ENCODE measurements around the gene KIFBP.
"Not testable (repeated sequence)": the region's sequence is repeated elsewhere in the genome, so short reads cannot be mapped to it uniquely, and the experiment has no call there.

The KIFBP gene, protein sequence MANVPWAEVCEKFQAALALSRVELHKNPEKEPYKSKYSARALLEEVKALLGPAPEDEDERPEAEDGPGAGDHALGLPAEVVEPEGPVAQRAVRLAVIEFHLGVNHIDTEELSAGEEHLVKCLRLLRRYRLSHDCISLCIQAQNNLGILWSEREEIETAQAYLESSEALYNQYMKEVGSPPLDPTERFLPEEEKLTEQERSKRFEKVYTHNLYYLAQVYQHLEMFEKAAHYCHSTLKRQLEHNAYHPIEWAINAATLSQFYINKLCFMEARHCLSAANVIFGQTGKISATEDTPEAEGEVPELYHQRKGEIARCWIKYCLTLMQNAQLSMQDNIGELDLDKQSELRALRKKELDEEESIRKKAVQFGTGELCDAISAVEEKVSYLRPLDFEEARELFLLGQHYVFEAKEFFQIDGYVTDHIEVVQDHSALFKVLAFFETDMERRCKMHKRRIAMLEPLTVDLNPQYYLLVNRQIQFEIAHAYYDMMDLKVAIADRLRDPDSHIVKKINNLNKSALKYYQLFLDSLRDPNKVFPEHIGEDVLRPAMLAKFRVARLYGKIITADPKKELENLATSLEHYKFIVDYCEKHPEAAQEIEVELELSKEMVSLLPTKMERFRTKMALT

GRCh38 chr10:68988530-68989316 is at the start of gene KIFBP:
TSS of gene KIFBP (plus strand) at chr10:68988803. CDS start at chr10:68988833, 30 bp downstream.
- Histone ChIP-seq H3K27me3 (ENCODE audit: control insufficient read depth in 5 of 5, insufficient read depth in 4 of 5, low read length in 5 of 5) (no peaks in the 10 kb centered on the region), H3K9ac (ENCODE audit: low read length in 5 of 5) (peak within 1 kb of the TSS; percentile 82 to 97 (median 89)), H3K27ac (ENCODE audit: low read depth, low read length) (peak within 1 kb of the TSS; percentile 73), H3K4me3 (ENCODE audit: low read depth in 1 of 5, low read length in 5 of 5) (peak within 1 kb of the TSS; percentile 95 to 99 (median 97)), H3K9me3 (ENCODE audit: control insufficient read depth in 5 of 5, low read length in 5 of 5) (no peaks in the 10 kb centered on the region), H3K4me1 (ENCODE audit: control insufficient read depth in 5 of 5, insufficient read depth in 5 of 5, low read length in 5 of 5) (peaks cover 5 to 52% (median 45%) of the 10 kb centered on the region in 5 donors), H3K36me3 (ENCODE audit: control insufficient read depth in 5 of 5, insufficient read depth in 5 of 5, low read length in 5 of 5) (peaks cover 2 to 11% (median 6%) of the 10 kb centered on the region in 5 donors)

GRCh38 chr10:68938884-68939283 is 49.7 kb upstream of the KIFBP start:
- H3K9me3 ChIP-seq (ENCODE audit: control insufficient read depth in 5 of 5, low read length in 5 of 5) = no peaks in the 10 kb centered on the region
- H3K27me3 ChIP-seq (ENCODE audit: control insufficient read depth in 5 of 5, insufficient read depth in 4 of 5, low read length in 5 of 5) = no peaks in the 10 kb centered on the region
- no peak overlapping the region for H3K4me3 ChIP-seq (ENCODE audit: low read depth in 1 of 5, low read length in 5 of 5)
- no peaks in the 10 kb centered on the region for H3K4me1 ChIP-seq (ENCODE audit: control insufficient read depth in 5 of 5, insufficient read depth in 5 of 5, low read length in 5 of 5)
- no peak overlapping the region for H3K9ac ChIP-seq (ENCODE audit: low read length in 5 of 5)
- H3K27ac ChIP-seq (ENCODE audit: low read depth, low read length) = no peak overlapping the region
- peaks cover 13 to 64% (median 26%) of the 10 kb centered on the region in 5 donors for H3K36me3 ChIP-seq (ENCODE audit: control insufficient read depth in 5 of 5, insufficient read depth in 5 of 5, low read length in 5 of 5)

GRCh38 chr10:68940917-68941316 is 47.7 kb upstream of the KIFBP start:
- H3K27me3 ChIP-seq (ENCODE audit: control insufficient read depth in 5 of 5, insufficient read depth in 4 of 5, low read length in 5 of 5); H3K4me3 ChIP-seq (ENCODE audit: low read depth in 1 of 5, low read length in 5 of 5); H3K9ac ChIP-seq (ENCODE audit: low read length in 5 of 5); H3K4me1 ChIP-seq (ENCODE audit: control insufficient read depth in 5 of 5, insufficient read depth in 5 of 5, low read length in 5 of 5); H3K27ac ChIP-seq (ENCODE audit: low read depth, low read length); H3K9me3 ChIP-seq (ENCODE audit: control insufficient read depth in 5 of 5, low read length in 5 of 5): not testable (repeated sequence)
- peaks cover 13 to 71% (median 30%) of the 10 kb centered on the region in 5 donors for H3K36me3 ChIP-seq (ENCODE audit: control insufficient read depth in 5 of 5, insufficient read depth in 5 of 5, low read length in 5 of 5)

GRCh38 chr10:68950598-68950997 is 38.0 kb upstream of the KIFBP start:
- Histone ChIP-seq H3K9ac (ENCODE audit: low read length in 5 of 5) (no peak overlapping the region), H3K4me1 (ENCODE audit: control insufficient read depth in 5 of 5, insufficient read depth in 5 of 5, low read length in 5 of 5) (peaks cover 3 to 4% (median 4%) of the 10 kb centered on the region in 5 donors), H3K27me3 (ENCODE audit: control insufficient read depth in 5 of 5, insufficient read depth in 4 of 5, low read length in 5 of 5) (no peaks in the 10 kb centered on the region), H3K9me3 (ENCODE audit: control insufficient read depth in 5 of 5, low read length in 5 of 5) (no peaks in the 10 kb centered on the region), H3K27ac (ENCODE audit: low read depth, low read length) (no peak overlapping the region), H3K4me3 (ENCODE audit: low read depth in 1 of 5, low read length in 5 of 5) (no peak overlapping the region), H3K36me3 (ENCODE audit: control insufficient read depth in 5 of 5, insufficient read depth in 5 of 5, low read length in 5 of 5) (peaks cover 18 to 53% (median 33%) of the 10 kb centered on the region in 5 donors)

GRCh38 chr10:68954904-68955303 is 33.7 kb upstream of the KIFBP start:
- H3K9ac ChIP-seq (ENCODE audit: low read length in 5 of 5) = no peak overlapping the region
- peaks cover 7 to 21% (median 14%) of the 10 kb centered on the region in 5 donors for H3K4me1 ChIP-seq (ENCODE audit: control insufficient read depth in 5 of 5, insufficient read depth in 5 of 5, low read length in 5 of 5)
- peak overlapping the region in 1 of 5 donors; percentile 98 for H3K4me3 ChIP-seq (ENCODE audit: low read depth in 1 of 5, low read length in 5 of 5)
- H3K27ac ChIP-seq (ENCODE audit: low read depth, low read length) = no peak overlapping the region
- peaks cover 1 to 22% (median 5%) of the 10 kb centered on the region in 5 donors for H3K36me3 ChIP-seq (ENCODE audit: control insufficient read depth in 5 of 5, insufficient read depth in 5 of 5, low read length in 5 of 5)
- no peaks in the 10 kb centered on the region for H3K27me3 ChIP-seq (ENCODE audit: control insufficient read depth in 5 of 5, insufficient read depth in 4 of 5, low read length in 5 of 5)
- no peaks in the 10 kb centered on the region for H3K9me3 ChIP-seq (ENCODE audit: control insufficient read depth in 5 of 5, low read length in 5 of 5)

GRCh38 chr10:68955355-68955831 is 33.2 kb upstream of the KIFBP start:
- peaks cover 5 to 20% (median 8%) of the 10 kb centered on the region in 5 donors for H3K36me3 ChIP-seq (ENCODE audit: control insufficient read depth in 5 of 5, insufficient read depth in 5 of 5, low read length in 5 of 5)
- H3K4me3 ChIP-seq (ENCODE audit: low read depth in 1 of 5, low read length in 5 of 5) = peak overlapping the region; percentile 89 to 98 (median 97)
- H3K4me1 ChIP-seq (ENCODE audit: control insufficient read depth in 5 of 5, insufficient read depth in 5 of 5, low read length in 5 of 5) = peaks cover 7 to 21% (median 14%) of the 10 kb centered on the region in 5 donors
- peak overlapping the region; percentile 100 for H3K27ac ChIP-seq (ENCODE audit: low read depth, low read length)
- peak overlapping the region; percentile 94 to 100 (median 99) for H3K9ac ChIP-seq (ENCODE audit: low read length in 5 of 5)
- no peaks in the 10 kb centered on the region for H3K9me3 ChIP-seq (ENCODE audit: control insufficient read depth in 5 of 5, low read length in 5 of 5)
- H3K27me3 ChIP-seq (ENCODE audit: control insufficient read depth in 5 of 5, insufficient read depth in 4 of 5, low read length in 5 of 5) = no peaks in the 10 kb centered on the region

DNA sequence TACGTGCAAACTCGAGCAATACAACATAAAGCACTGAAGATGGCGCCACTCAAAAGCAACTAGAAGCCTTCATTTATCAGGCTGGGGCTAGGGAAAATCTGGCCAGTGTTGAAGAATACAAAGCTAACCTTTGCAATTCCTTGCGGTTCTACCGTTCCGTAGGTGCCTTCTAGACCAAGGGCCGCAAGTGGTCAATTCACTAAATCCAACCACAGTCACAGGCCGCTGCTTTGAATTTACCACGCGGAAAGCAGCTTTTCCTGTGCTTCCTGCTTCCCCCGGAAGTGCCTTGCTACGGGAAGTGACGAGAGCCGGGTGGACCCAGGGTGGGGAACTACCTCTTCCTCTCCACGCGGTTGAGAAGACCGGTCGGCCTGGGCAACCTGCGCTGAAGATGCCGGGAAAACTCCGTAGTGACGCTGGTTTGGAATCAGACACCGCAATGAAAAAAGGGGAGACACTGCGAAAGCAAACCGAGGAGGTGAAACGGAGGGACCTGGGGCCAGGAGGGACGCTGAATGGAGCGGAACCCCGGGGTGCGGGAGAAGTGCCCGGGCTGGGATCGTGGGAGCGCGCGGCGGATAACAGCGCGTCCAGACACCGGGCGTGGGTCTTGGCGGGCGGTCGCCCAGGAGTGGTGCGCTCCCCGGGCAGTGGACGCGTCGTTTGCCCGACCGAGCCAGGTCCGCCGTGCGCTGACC is 32.6 kb upstream of the KIFBP start, which contains the start of gene DDX21:
Gene DDX21 (plus strand): TSS at position 339 of the 701 bp plus-strand sequence. CDS start 56 bp downstream, at position 395.
- H3K27ac ChIP-seq (ENCODE audit: low read depth, low read length) = peak within 1 kb of the TSS; percentile 100
- H3K9me3 ChIP-seq (ENCODE audit: control insufficient read depth in 5 of 5, low read length in 5 of 5) = no peaks in the 10 kb centered on the region
- H3K4me1 ChIP-seq (ENCODE audit: control insufficient read depth in 5 of 5, insufficient read depth in 5 of 5, low read length in 5 of 5) = peaks cover 7 to 25% (median 14%) of the 10 kb centered on the region in 5 donors
- peak within 1 kb of the TSS; percentile 94 to 100 (median 99) for H3K9ac ChIP-seq (ENCODE audit: low read length in 5 of 5)
- H3K36me3 ChIP-seq (ENCODE audit: control insufficient read depth in 5 of 5, insufficient read depth in 5 of 5, low read length in 5 of 5) = peaks cover 5 to 18% (median 7%) of the 10 kb centered on the region in 5 donors
- H3K4me3 ChIP-seq (ENCODE audit: low read depth in 1 of 5, low read length in 5 of 5) = peak within 1 kb of the TSS; percentile 89 to 98 (median 97)
- H3K27me3 ChIP-seq (ENCODE audit: control insufficient read depth in 5 of 5, insufficient read depth in 4 of 5, low read length in 5 of 5) = no peaks in the 10 kb centered on the region

GRCh38 chr10:68957284-68957615 is 31.4 kb upstream of the KIFBP start:
- no peaks in the 10 kb centered on the region for H3K9me3 ChIP-seq (ENCODE audit: control insufficient read depth in 5 of 5, low read length in 5 of 5)
- H3K27me3 ChIP-seq (ENCODE audit: control insufficient read depth in 5 of 5, insufficient read depth in 4 of 5, low read length in 5 of 5) = no peaks in the 10 kb centered on the region
- H3K4me1 ChIP-seq (ENCODE audit: control insufficient read depth in 5 of 5, insufficient read depth in 5 of 5, low read length in 5 of 5) = peaks cover 7 to 26% (median 14%) of the 10 kb centered on the region in 5 donors
- peak overlapping the region in 4 of 5 donors; percentile 40 to 99 (median 79) for H3K9ac ChIP-seq (ENCODE audit: low read length in 5 of 5)
- peak overlapping the region; percentile 70 to 98 (median 97) for H3K4me3 ChIP-seq (ENCODE audit: low read depth in 1 of 5, low read length in 5 of 5)
- peak overlapping the region; percentile 100 for H3K27ac ChIP-seq (ENCODE audit: low read depth, low read length)
- peaks cover 10 to 22% (median 14%) of the 10 kb centered on the region in 5 donors for H3K36me3 ChIP-seq (ENCODE audit: control insufficient read depth in 5 of 5, insufficient read depth in 5 of 5, low read length in 5 of 5)

- H3K4me3 ChIP-seq (ENCODE audit: low read depth in 1 of 5, low read length in 5 of 5) = peak overlapping the region; percentile 70 to 98 (median 97)
- peaks cover 7 to 26% (median 14%) of the 10 kb centered on the region in 5 donors for H3K4me1 ChIP-seq (ENCODE audit: control insufficient read depth in 5 of 5, insufficient read depth in 5 of 5, low read length in 5 of 5)
- peaks cover 12 to 26% (median 18%) of the 10 kb centered on the region in 5 donors for H3K36me3 ChIP-seq (ENCODE audit: control insufficient read depth in 5 of 5, insufficient read depth in 5 of 5, low read length in 5 of 5)
- H3K27ac ChIP-seq (ENCODE audit: low read depth, low read length) = peak overlapping the region; percentile 100
- peak overlapping the region in 4 of 5 donors; percentile 40 to 99 (median 79) for H3K9ac ChIP-seq (ENCODE audit: low read length in 5 of 5)
- no peaks in the 10 kb centered on the region for H3K9me3 ChIP-seq (ENCODE audit: control insufficient read depth in 5 of 5, low read length in 5 of 5)
- H3K27me3 ChIP-seq (ENCODE audit: control insufficient read depth in 5 of 5, insufficient read depth in 4 of 5, low read length in 5 of 5) = no peaks in the 10 kb centered on the region
Measured at GRCh38 chr10:68957654-68958053, 30.9 kb upstream of the KIFBP start.
